DMS53 treated with DMSO at 0.1 percent for 48 hours (cell line): ENCODE measurements around the gene B4GALT7.
A peak's percentile ranks its signal among the peaks of the same experiment; 100 is the strongest.
"Not testable (repeated sequence)": the region's sequence is repeated elsewhere in the genome, so short reads cannot be mapped to it uniquely, and the experiment has no call there.

Experiments used
- DNase-seq: peaks from one replicate; lab custom pipeline; 2025; ENCODE audit not compliant: unreplicated experiment; lab: John Stamatoyannopoulos, UW

Gene B4GALT7

DNA sequence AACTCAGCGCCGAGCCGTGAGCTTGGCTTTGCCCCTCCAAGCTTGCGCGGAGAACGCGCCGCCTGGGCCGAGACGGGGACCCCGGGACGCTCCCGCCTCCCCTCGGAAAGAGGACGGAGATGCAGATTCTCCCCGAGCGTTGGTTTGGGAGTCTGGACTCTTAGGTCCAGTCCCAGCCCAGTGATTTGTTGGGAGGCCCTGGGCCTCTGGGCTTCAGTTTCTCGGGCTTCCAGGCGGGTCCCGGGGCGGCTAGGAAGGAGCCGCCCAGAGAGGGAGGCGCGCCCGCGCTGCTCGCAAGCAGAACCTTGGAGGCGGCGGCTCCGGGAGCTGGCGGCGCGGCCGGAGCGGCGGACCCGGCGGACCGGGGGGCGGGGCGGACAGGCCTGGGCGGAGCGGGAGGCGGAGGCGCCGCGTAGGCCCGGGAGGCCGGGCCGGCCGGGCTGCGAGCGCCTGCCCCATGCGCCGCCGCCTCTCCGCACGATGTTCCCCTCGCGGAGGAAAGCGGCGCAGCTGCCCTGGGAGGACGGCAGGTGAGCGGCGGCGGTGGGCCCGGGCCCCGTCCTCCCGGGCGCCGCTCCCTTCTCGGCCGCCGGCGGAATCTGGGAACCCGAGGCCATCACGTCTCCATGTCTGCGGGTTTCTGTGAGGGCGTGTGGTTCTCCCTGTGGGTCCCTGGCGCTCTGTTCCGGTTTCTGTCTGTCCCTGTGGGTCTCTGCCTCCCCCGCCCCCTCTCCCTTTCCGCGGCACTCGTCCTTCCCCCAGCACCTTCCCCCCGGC lies at the start of gene B4GALT7:
B4GALT7 (plus strand) TSS at position 402 of the 777 bp plus-strand sequence; CDS start at position 481, 79 bp downstream.
- peak; percentile 65 for DNase-seq

- no peak for DNase-seq
These were observed 47.0 kb upstream of the B4GALT7 start for GRCh38 chr5:177552839-177553455.

DNA sequence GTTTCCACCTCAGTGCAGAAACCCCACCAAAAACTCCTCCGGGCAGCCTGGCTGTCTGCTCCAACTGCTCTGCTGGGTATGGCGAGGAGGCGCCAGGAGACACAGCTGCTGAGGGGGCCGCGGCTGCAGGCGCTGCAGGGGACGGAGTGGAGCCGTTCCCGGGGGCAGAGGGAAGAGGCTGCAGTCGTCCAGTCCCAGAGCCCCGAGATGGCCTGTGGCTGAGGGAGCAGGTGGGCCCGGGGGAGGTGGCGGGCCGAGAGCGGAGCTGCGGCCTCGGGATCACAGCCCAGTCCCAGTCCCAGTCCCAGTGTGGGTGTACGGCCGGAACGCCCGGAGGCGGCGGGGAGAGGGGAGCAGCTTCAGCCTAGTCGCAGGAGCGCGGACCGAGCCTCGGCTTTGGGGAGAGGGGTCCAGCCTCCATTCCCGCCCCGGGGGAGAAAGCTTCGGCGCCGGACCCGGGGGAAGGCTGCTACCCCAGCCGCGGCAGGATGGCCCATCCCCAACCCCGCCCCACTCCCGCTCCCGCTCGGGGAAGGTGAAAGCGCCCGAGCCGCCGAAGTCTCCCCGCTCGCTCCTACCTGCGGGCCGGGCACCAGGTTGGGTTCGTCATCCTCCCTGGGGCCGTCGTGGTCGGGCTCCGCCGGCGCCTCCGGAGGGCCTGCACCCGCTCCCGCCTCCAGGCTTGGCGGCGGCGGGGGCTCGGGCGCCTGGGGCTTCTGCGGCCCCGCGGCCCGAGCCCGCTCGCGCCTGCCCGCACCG lies 46.1 kb upstream of the B4GALT7 start:
- no peak for DNase-seq

DNA sequence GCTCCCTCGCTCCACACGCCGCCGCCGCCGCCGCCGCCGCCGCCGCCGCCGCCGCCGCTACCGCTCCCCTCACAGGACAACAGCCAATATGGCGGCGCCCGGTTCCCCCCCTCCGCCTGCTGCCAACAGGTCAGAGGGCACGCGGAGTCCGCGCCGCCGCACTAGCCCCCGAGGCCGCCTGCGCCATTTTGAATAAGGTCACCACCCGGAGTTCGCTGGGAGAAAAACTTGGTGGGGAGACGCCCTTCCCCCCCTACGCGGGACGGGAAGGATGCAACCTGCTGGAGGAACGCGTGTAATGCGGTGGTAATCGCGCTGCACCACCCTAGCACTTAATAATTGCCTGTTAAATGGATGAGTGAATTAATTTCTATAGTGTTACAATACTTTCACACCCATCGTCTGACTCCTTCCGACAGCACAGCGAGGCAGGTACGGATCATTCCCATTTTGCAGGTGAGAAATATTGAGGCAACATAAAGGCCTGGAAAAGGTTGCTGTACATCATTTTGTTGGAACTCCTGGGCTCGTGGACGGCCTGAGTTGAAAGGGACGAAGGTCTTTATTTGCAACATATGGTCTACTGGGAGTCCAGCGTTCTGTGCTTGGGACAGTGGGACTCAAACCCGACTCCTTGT lies 45.3 kb upstream of the B4GALT7 start, which contains the start of gene FAM193B:
FAM193B (minus strand) TSS at position 90 of the 638 bp plus-strand sequence. CDS start 105 bp downstream, outside the sequence.
- DNase-seq: peak; percentile 78

- no peak for DNase-seq
These were observed 44.7 kb upstream of the B4GALT7 start for GRCh38 chr5:177555228-177555627.

GRCh38 chr5:177555665-177556064 lies 44.3 kb upstream of the B4GALT7 start:
- DNase-seq: no peak

- no peak for DNase-seq
These were observed 42.8 kb upstream of the B4GALT7 start for GRCh38 chr5:177557041-177557647.

DNA sequence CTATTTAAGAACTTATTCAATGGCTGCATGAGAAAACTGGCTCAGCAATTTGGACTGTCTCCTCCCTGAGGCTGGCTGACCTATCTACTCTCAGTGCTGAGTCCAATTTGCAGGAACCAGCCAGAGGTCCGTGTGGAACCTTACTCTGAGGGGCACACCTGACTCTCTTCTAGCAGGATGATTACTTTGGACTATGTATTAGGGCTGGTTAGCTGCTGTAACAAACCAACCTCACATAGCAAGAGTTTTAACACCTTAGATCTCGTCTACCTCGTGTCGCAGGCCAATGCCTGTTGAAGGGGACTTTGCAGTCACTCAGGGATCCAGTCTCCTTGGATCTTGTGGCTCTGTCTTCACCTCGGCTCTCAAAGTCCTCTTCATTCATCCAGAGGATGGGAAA lies 42.1 kb upstream of the B4GALT7 start:
- no peak for DNase-seq

DNA sequence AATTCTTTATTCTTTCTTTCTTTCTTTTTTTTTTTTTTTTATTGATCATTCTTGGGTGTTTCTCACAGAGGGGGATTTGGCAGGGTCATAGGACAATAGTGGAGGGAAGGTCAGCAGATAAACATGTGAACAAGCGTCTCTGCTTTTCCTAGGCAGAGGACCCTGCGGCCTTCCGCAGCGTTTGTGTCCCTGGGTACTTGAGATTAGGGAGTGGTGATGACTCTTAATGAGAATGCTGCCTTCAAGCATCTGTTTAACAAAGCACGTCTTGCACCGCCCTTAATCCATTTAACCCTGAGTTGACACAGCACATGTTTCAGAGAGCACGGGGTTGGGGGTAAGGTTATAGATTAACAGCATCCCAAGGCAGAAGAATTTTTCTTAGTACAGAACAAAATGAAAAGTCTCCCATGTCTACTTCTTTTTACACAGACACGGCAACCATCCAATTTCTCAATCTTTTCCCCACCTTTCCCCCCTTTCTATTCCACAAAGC lies 40.4 kb upstream of the B4GALT7 start:
- DNase-seq: not testable (repeated sequence)

DNA sequence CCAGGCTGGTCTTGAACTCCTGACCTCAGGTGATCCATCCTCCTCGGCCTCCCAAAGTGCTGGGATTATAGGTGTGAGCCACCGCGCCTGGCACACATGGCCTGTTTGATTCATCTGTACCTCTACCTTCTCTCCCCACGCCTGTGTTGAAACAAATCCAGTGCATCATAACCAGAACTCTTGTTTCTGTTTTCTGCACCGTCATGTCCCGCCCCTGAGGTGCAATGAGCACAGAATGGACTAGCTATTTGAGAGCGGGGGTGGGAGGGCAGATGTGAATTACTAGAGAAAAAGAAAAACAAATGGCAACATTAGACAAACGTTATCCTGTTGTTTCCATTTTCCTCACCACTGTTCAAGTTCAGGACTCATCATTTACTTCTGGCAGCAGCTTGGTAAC lies 34.9 kb upstream of the B4GALT7 start:
- no peak for DNase-seq

GRCh38 chr5:177568326-177568725 lies 31.6 kb upstream of the B4GALT7 start:
- DNase-seq: no peak

- DNase-seq: no peak
These were observed 30.0 kb upstream of the B4GALT7 start for GRCh38 chr5:177569894-177570293.

DNA sequence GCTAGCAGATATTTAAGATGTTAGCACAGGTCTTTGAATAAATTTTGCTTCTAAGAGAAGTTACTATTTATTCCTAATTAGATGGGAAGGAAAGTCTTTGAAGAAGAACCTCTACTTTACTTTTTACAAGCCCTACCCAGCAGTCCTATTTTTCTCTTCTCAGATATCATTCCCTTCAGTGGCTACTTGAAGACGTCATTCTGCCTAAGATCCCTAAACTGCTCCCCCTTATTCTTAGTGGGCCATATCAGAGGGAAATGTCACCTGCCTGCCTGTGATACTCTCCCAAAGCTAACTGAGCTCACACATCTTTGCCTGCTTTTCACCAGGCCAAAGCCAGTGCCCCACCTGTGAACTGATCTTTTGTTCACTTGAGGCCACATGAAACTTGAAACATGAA lies 24.4 kb upstream of the B4GALT7 start:
- DNase-seq: no peak

DNA sequence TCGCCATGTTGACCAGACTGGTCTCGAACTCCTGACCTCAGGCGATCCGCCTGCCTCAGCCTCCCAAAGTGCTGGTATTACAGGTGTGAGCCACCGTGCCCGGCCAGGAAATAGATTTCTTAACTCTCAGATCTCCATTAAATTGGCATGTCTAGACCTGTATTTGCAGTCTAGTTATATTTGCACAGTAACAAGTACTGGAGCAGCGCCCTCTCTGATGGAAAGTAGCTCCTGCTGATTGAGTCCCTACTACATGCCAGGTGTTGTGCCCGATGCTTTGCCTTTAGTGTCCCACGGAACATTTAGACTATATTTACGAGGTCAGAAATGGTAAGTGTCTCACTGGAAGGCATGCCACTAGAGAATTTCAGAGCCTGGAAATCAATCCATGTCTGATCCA lies 23.8 kb upstream of the B4GALT7 start:
- DNase-seq: no peak

GRCh38 chr5:177578316-177578715 lies 21.6 kb upstream of the B4GALT7 start:
- DNase-seq: no peak

GRCh38 chr5:177588413-177588909 lies 11.5 kb upstream of the B4GALT7 start:
- no peak for DNase-seq

- no peak for DNase-seq
These were observed 9.5 kb upstream of the B4GALT7 start for GRCh38 chr5:177590406-177590805.

- DNase-seq: no peak
These were observed 8.3 kb upstream of the B4GALT7 start for GRCh38 chr5:177591690-177592009.

DNA sequence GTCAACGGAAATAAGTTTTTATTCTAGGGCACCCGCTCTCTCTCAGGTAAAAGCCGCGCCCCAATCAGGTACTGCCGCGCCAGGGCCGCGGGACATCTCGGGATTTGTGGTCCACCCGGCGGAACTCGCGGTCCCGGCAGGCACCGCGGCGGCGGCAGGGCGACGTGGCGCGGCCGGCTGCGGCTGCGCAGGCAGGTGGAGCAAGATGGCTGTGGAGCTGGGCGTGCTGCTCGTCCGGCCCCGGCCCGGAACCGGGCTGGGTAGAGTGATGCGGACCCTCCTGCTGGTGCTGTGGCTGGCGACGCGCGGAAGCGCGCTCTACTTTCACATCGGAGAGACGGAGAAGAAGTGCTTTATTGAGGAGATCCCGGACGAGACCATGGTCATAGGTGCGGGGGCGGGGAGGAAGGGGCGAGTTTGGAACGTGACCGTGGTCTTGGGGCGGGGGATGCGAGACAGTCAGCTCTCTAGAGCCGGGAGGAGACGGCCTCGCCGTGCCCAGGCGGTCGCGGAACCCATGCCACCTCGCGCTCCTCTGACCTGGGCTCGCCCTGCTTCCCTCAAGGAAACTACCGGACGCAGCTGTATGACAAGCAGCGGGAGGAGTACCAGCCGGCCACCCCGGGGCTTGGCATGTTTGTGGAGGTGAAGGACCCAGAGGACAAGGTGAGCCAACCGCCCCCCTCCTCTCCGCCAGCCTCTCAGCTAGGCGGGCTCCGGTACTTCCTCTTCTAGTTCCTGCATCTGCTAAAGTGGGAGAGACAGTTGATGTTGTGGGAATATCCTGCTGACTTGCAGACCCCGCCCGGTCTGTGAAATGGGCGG lies 7.7 kb upstream of the B4GALT7 start, which contains the start of gene TMED9:
TMED9 (plus strand) TSS at position 194 of the 825 bp plus-strand sequence; CDS start at position 206, 12 bp downstream.
- DNase-seq: peak; percentile 86

DNA sequence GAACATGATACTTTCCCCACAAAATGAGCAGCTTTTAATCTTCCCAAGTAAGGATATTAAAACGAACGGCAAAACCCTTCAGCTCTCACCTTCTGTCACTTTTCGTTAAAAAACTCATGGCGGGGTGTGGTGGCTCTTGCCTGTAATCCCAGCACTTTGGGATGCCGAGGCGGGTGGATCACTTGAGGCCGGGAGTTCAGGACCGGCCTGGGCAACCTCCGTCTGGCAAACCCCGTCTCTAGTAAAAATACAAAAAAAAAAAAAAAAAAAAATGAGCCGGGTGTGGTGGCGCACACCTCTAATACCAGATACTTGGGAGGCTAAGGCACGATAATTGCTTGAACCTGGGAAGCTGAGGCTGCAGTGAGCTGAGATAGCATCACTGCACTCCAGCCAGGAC lies 7.0 kb upstream of the B4GALT7 start:
- DNase-seq: no peak
